ENCODE data around the gene TGDS. TPM values are rescaled to one million over a fixed set of nuclear protein-coding genes. Genes with fewer than 3 reads are reported as not detected.

The TGDS gene
- total and polyA plus RNA-seq, 2 of the 8 experiments (the other 6 are each of a cell fraction or from before 2014, with no cell fraction given) = 11.6 to 11.8 TPM

DNA sequence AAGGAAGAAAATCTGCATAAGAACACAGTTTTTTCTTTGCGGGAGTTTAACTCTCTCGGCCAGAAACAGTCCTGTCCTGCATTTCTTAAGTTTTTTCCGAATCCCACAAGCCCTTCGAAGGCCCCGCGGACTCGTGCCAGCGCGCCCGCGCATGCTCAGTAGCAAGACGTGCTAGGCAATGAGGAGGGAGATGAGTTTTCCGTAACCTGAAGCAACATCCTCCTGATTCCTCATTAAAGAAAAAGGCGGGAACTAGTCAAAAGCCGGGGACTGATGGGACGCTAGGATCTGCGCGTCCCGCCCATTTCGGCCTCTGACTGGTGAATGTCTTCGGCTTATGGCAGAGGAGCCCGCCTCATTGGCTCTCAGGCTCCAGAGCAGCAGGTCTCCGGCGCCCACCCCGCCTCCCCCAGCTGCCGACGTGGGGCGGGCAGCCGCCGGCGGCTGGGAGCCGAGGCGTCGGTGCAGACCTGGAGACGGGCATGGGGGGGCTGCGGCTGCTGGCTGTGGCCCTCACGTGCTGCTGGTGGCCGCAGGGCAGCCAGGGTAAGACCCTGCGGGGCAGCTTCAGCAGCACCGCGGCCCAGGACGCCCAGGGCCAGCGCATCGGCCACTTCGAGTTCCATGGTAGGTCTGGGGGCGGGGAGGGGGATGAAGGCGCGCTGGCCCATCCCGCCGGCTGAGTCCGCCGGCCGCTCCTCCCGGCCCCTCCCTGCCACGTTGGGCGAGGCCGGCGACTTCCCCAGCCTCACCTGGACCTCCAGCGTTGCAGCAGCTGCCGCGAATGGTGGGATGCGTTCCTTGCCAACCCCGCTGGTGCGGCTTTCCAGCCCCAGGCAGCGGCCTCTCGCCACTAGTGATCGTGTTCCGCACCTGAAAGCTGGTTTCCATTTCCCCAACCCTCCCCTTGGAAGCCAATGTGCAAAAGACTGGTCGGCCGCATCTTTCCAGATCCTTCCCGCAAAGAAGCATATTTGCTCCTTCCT, 5.8 kb upstream of the TGDS start, which contains the start of gene GPR180 (continued):
- TF ChIP-seq CHD7 (IDR thresholded peaks at IDR 0.05; ENCODE audit: insufficient replicate concordance, low read length) (no peak), MAX (IDR thresholded peaks at IDR 0.05) (peak; percentile 99), SIN3A (conservative IDR thresholded peaks at IDR 0.05 in 1 of 2, IDR thresholded peaks at IDR 0.05 in 1 of 2; ENCODE audit: low read depth in 1 of 2, low read length in 2 of 2) (no peak; a peak in 1 of 4 replicates), RFX5 (IDR thresholded peaks at IDR 0.05; ENCODE audit: borderline replicate concordance, low read depth, low read length) (no peak), POLR2A (IDR thresholded peaks at IDR 0.05; ENCODE audit: control extremely low read depth in 1 of 2, low read depth in 2 of 2, low read length in 2 of 2) (peak; percentile 92 to 93), BRCA1 (IDR thresholded peaks at IDR 0.05; ENCODE audit: low read depth, low read length) (no peak), SAP30 (IDR thresholded peaks at IDR 0.05; ENCODE audit: insufficient read depth, insufficient replicate concordance, low read length) (no peak), SUZ12 (IDR thresholded peaks at IDR 0.05; ENCODE audit: low read length) (no peak), TBP (IDR thresholded peaks at IDR 0.05; ENCODE audit: low read depth, low read length) (peak; percentile 49)

Measured in H1 (cell line).